ENCODE results near the gene KANK4. TPM values are rescaled to one million over a fixed set of nuclear protein-coding genes. Genes with fewer than 3 reads are reported as not detected.

The KANK4 gene
- total RNA-seq, 4 donors from 2014 or later: 0.17 to 9.4 (median 0.35) TPM

GRCh38 chr1:62358665-62359373 lies 39.6 kb upstream of the KANK4 start:
- TF ChIP-seq, protein P1, sequence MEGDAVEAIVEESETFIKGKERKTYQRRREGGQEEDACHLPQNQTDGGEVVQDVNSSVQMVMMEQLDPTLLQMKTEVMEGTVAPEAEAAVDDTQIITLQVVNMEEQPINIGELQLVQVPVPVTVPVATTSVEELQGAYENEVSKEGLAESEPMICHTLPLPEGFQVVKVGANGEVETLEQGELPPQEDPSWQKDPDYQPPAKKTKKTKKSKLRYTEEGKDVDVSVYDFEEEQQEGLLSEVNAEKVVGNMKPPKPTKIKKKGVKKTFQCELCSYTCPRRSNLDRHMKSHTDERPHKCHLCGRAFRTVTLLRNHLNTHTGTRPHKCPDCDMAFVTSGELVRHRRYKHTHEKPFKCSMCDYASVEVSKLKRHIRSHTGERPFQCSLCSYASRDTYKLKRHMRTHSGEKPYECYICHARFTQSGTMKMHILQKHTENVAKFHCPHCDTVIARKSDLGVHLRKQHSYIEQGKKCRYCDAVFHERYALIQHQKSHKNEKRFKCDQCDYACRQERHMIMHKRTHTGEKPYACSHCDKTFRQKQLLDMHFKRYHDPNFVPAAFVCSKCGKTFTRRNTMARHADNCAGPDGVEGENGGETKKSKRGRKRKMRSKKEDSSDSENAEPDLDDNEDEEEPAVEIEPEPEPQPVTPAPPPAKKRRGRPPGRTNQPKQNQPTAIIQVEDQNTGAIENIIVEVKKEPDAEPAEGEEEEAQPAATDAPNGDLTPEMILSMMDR (IDR thresholded peaks at IDR 0.05; ENCODE audit: low read depth): no peak

GRCh38 chr1:62357916-62358315 lies 38.7 kb upstream of the KANK4 start:
- TF ChIP-seq, protein P1 (IDR thresholded peaks at IDR 0.05; ENCODE audit: low read depth): no peak

- TF ChIP-seq, protein P1 (IDR thresholded peaks at IDR 0.05; ENCODE audit: low read depth): no peak
These were observed 37.1 kb upstream of the KANK4 start for GRCh38 chr1:62356257-62356835.

DNA sequence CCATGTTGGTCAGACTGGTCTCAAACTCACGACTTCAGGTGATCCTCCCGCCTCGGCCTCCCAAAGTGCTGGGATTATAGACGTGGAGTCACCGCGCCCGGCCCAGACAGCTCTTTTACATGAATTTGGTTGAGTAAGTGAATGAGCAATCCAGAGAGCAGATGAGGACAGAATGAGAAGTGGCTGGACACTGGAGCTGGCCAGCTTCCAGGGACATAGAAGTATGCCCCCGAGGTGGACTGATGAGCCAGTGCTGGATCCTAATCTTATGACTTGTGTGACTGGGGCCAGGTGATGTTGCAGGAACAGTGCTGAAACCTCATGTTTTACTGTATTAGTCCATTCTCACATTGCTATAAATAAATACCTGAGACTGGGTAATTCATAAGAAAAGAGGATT lies 35.9 kb upstream of the KANK4 start:
- TF ChIP-seq, protein P1 (IDR thresholded peaks at IDR 0.05; ENCODE audit: low read depth): no peak

DNA sequence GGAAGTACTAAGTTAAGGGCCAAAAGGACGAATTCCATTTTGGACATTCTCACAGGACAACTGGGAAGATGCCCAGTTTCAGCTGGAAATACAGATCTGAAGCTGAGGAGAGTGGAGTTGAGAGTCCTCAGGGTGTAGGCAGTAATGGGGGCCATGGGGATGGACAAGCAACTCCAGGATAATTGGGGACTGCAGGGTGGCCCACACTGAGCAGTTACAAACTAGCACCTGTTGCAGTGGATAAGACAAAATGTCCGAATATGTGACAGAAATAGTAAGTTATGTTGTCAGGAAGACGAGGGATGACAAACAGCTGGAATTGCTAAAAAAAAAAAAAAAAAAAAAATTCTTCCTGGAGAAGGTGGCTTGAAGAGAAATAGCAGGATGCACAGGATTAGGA lies 34.6 kb upstream of the KANK4 start:
- TF ChIP-seq, protein P1 (IDR thresholded peaks at IDR 0.05; ENCODE audit: low read depth): no peak

DNA sequence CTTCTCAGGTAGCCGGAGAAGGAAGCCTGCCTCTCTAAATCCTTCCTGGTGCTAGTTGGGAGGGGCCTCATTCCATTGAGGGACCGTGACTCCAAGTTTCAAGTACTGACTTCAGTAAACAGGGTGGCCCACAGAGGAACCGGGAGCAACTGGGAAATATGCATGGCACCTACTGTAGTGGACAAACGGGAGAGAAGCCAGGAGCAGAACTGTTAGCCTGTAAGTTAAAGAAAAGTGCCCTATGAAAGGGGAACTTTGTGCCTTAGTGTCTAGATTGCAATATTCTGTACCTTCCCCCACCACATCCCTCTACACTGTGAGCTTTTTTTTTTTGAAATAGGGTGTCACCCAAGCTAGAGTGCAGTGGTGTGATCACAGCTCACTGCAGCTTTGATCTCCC lies 33.2 kb upstream of the KANK4 start:
- TF ChIP-seq, protein P1 (IDR thresholded peaks at IDR 0.05; ENCODE audit: low read depth): no peak

DNA sequence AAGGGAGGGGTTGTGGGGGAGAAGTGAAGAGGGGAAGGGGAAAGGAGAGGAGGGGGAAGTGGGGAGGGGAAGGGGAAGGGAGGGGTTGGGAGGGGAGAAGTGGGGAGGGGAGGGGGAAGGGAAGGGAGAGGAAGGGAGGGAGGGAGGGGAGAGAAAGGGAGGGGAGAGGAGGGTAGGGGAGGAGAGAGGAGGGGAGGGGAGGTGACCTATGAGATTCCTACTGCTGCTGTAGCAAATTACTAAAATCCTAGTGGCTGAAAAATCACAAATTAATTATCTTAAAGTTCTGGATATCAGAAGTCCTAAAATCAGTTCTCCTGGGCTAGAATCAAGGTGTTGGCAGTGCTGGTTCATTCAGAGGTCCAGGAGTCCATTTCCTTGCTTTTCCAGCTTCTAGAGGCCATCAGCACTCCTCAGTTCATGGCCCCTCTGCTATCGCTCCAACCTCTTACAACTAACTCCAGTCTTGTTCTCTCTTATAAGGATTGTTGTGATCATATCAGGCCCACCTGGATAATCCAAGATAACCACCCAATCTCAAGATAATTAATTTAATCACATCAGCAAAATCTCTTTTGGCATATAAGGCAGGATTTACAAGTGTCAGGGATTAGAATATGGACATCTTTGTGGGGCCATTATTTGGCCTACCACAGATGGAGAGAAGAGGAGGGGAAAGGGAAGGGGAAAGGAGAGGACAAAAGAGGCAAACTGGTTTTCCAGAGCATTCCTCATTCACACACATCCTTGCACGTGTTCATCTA lies 30.4 kb upstream of the KANK4 start:
- TF ChIP-seq, protein P1 (IDR thresholded peaks at IDR 0.05; ENCODE audit: low read depth): no peak
